SK-N-SH (cell line): ENCODE measurements around the gene MICALL1.

Experiments
- CTCF ChIP-seq: fragments of 200-600 bp; sonication (generic); IDR thresholded peaks from 2 replicates; pipeline ENCODE4 v1.6.1; 2017; ENCODE audit warnings: antibody characterized with exemption, mild to moderate bottlenecking, moderate library complexity
- ELF1 ChIP-seq: IDR thresholded peaks from 2 replicates; pipeline ENCODE4 v1.4.0; 2012
- EP300 ChIP-seq, 2 experiments: IDR thresholded peaks; 2 replicates each; pipeline versions ENCODE4 v1.4.0 to v1.6.1; 2012; ENCODE audit warnings: borderline replicate concordance in 1 of 2, low read depth in 1 of 2, low read length in 1 of 2
- PBX3 ChIP-seq: IDR thresholded peaks from 2 replicates; pipeline ENCODE4; 2012
- POLR2AphosphoS5 ChIP-seq: IDR thresholded peaks from 2 replicates; pipeline ENCODE4 v1.6.1; 2012; ENCODE audit warnings: low read depth, low read length
- TF ChIP-seq, protein P1 (sequence below): fragments of 150-350 bp; IDR thresholded peaks from 2 replicates; pipeline ENCODE4 v1.6.1; 2017; ENCODE audit warnings: antibody characterized with exemption, low read length, low read depth, borderline replicate concordance

DNA sequence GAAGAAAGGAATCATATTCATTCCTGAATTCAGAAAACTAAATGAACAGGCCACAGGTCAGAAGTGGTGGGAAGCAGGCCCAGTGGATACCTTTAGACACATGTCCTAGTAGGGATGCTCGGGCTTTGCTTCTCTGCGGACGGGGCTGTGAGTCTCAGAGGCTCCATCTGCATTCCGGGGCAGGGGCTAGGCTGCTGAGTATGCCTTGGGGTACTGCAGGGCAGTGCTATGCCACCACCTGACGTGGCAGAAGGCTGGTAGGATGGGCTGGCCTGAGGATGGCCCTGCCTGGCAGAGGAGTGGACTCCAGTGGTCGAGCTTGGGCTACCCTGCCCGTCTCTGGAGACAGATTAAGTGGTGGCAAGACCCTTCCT lies 37.7 kb downstream of the MICALL1 start:
- TF ChIP-seq EP300 (IDR thresholded peaks at IDR 0.05; ENCODE audit: borderline replicate concordance in 1 of 2, low read depth in 1 of 2, low read length in 1 of 2) (no peak), CTCF (no peak), POLR2AphosphoS5 (no peak), ELF1 (no peak), PBX3 (no peak)
- TF ChIP-seq, protein P1, sequence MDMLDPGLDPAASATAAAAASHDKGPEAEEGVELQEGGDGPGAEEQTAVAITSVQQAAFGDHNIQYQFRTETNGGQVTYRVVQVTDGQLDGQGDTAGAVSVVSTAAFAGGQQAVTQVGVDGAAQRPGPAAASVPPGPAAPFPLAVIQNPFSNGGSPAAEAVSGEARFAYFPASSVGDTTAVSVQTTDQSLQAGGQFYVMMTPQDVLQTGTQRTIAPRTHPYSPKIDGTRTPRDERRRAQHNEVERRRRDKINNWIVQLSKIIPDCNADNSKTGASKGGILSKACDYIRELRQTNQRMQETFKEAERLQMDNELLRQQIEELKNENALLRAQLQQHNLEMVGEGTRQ: no peak
